ENCODE data around the gene A4GNT.

- TF ChIP-seq, protein P1, sequence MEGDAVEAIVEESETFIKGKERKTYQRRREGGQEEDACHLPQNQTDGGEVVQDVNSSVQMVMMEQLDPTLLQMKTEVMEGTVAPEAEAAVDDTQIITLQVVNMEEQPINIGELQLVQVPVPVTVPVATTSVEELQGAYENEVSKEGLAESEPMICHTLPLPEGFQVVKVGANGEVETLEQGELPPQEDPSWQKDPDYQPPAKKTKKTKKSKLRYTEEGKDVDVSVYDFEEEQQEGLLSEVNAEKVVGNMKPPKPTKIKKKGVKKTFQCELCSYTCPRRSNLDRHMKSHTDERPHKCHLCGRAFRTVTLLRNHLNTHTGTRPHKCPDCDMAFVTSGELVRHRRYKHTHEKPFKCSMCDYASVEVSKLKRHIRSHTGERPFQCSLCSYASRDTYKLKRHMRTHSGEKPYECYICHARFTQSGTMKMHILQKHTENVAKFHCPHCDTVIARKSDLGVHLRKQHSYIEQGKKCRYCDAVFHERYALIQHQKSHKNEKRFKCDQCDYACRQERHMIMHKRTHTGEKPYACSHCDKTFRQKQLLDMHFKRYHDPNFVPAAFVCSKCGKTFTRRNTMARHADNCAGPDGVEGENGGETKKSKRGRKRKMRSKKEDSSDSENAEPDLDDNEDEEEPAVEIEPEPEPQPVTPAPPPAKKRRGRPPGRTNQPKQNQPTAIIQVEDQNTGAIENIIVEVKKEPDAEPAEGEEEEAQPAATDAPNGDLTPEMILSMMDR (IDR thresholded peaks at IDR 0.05) = no peak
- no peak for TF ChIP-seq POLR2A (IDR thresholded peaks at IDR 0.05)
Measured at GRCh38 chr3:138137861-138138260, 5.7 kb upstream of the A4GNT start.

Measured in vagina (tissue), 2 donors.